GM23338 (cell line): Measurements from ENCODE around the gene HERC5.

Experiments
- CTCF ChIP-seq, 2 experiments: fragments of 200-600 bp in 1 of 2; sonication (generic) in 1 of 2; conservative IDR thresholded peaks; 2 replicates each; pipeline versions ENCODE4 v1.5.1 to v1.6.1; 2016 to 2017; ENCODE audit warnings: antibody characterized with exemption in 2 of 2, low read depth in 2 of 2, mild to moderate bottlenecking in 2 of 2, moderate library complexity in 1 of 2
- ETS1 ChIP-seq: IDR thresholded peaks from 2 replicates; pipeline ENCODE4 v1.6.1; 2016; ENCODE audit warnings: antibody characterized with exemption
- EZH2phosphoT487 ChIP-seq: fragments of 200-600 bp; sonication (generic); IDR thresholded peaks from one replicate; pipeline ENCODE4 v1.8.1; 2018; ENCODE audit warnings: antibody characterized with exemption; ENCODE audit not compliant: unreplicated experiment
- POLR2AphosphoS5 ChIP-seq: IDR thresholded peaks from 2 replicates; pipeline ENCODE4 v1.6.1; 2016; ENCODE audit warnings: antibody characterized with exemption, low read depth
- REST ChIP-seq: IDR thresholded peaks from one replicate; pipeline ENCODE4 v1.6.1; 2018; ENCODE audit warnings: antibody characterized with exemption; ENCODE audit not compliant: unreplicated experiment
- ZNF462 ChIP-seq: fragments of 250-450 bp; sonication (Bioruptor Pico); IDR thresholded peaks from 2 replicates; pipeline ENCODE4 v1.5.0; 2020; ENCODE audit warnings: mild to moderate bottlenecking, moderate library complexity

- TF ChIP-seq CTCF (conservative IDR thresholded peaks at IDR 0.05; ENCODE audit: low read depth in 2 of 2) (no peak), POLR2AphosphoS5 (no peak), EZH2phosphoT487 (no peak), REST (no peak), ETS1 (no peak), ZNF462 (CRISPR knock-in tag) (no peak)
These were observed 57.9 kb downstream of the HERC5 start for GRCh38 chr4:88514557-88515511.
